AG20443 (cell line): ENCODE results near the gene PDXK.

ENCODE experiments used
- DNase-seq: peaks from one replicate; pipeline ENCODE4 v3.0.0; 2012; ENCODE audit warnings: low spot score, mixed read lengths

Gene PDXK

GRCh38 chr21:43806017-43806710 is 87.2 kb downstream of the PDXK start:
- no peak for DNase-seq

GRCh38 chr21:43808367-43808766 is 89.4 kb downstream of the PDXK start:
- no peak for DNase-seq

GRCh38 chr21:43808832-43809251 is 89.9 kb downstream of the PDXK start:
- no peak for DNase-seq

GRCh38 chr21:43809346-43809799 is 90.4 kb downstream of the PDXK start:
- DNase-seq, result no peak

- no peak for DNase-seq
These were observed 91.0 kb downstream of the PDXK start for GRCh38 chr21:43809853-43810504.

GRCh38 chr21:43810505-43811261 is 91.8 kb downstream of the PDXK start:
- DNase-seq, result peak; percentile 94

GRCh38 chr21:43811262-43812105 is 92.6 kb downstream of the PDXK start:
- no peak for DNase-seq
